NCI-H2081 treated with DMSO at 0.1 percent for 48 hours (cell line): ENCODE results near the gene HOXA5.

Experiments
- DNase-seq: peaks from one replicate; lab custom pipeline; 2025; lab: John Stamatoyannopoulos, UW

The HOXA5 gene

DNA sequence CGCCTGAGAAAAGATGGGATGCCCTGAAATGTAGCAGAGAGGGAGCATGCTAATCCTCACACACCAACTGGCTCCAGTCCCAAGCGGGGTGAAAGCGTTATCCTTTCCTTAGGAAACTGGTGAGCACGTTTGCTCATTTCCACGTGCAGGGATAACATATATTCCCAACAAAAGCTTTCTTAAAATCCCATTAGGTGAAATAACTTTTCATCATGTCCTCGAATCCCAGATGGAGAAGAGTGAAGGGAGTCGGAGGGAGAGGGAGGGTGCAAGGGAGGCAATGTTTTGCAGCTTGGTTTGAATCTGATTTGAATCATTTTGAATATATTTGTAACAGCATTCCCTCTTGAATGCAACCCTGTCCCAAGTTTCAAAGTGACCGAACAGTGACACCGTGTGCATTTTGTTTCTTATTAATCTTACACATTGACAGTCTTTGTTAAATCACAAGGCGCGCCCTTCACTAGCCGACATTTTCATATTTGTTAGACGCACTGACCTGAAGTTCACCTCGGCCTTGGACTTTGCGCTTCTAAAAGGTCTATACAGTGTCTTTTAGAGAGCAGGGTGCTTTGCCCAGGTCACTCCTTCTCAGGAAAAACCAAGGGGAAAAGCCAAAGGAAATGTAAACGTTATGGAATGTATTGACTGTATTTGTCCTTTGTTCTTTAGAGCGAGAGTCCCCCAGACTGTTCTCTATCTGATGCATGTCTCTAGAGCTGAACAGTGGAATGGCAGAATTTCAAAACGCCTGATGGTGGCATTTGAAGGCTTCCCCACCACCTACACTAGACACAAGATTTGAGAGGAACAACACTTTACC, 9.9 kb downstream of the HOXA5 start:
- no peak for DNase-seq

DNA sequence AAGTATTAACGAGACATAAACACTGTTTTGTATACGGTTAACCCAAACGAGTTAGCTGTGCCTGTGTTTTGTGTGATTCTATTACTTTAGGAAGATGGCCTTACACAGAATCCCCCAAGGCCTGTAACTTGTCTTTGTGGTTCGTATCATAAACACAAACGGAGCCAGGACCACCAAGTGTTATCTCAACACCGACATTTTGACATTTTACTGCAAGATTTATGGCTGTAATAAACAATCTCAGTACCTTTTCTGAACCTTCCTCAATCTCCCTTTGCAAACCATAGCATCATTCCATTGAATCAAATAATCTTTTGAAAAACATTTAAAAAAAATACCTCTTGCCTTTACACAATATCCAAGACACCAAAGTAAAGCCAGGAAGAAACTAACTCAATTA, 10.5 kb downstream of the HOXA5 start:
- no peak for DNase-seq

DNA sequence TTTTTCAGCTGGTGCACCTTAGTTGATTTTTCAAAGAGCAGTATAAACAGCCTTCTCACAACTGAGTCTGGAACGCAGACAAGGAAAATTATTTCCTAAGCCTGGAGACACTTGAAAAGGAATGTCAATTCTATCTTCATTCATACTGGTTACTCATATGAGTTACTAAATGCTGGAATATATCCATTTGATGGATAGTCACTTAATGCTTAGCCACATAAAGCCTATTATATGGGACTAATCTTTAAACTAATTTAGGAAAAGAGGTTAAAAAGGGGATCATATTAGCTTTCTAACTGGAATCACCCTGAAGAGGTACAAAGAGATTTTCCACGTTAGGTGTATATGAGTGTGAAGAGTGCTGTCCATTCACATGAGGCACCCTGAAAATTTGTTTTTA, 11.3 kb downstream of the HOXA5 start:
- DNase-seq, result no peak

DNA sequence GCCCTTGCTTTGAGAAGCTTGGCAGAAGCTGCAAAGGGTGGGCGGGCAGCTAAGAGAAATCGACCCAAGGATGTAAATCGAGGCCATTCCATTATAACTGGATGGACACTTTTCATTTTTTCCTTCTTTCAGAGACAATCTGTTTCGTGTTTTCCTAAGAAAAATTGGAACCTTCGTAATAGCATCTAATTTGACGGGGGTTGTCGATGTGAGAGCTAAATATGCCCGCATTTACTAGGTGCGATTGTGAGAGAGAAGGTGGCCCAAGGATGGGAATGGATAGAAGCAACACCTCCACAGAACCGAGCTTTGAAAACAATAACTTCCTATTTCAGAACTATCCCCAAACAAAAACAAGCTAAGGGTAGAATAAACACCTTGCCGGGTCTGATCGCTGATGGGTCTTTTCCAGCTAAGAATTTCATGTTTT, 12.1 kb downstream of the HOXA5 start:
- DNase-seq, result no peak

DNA sequence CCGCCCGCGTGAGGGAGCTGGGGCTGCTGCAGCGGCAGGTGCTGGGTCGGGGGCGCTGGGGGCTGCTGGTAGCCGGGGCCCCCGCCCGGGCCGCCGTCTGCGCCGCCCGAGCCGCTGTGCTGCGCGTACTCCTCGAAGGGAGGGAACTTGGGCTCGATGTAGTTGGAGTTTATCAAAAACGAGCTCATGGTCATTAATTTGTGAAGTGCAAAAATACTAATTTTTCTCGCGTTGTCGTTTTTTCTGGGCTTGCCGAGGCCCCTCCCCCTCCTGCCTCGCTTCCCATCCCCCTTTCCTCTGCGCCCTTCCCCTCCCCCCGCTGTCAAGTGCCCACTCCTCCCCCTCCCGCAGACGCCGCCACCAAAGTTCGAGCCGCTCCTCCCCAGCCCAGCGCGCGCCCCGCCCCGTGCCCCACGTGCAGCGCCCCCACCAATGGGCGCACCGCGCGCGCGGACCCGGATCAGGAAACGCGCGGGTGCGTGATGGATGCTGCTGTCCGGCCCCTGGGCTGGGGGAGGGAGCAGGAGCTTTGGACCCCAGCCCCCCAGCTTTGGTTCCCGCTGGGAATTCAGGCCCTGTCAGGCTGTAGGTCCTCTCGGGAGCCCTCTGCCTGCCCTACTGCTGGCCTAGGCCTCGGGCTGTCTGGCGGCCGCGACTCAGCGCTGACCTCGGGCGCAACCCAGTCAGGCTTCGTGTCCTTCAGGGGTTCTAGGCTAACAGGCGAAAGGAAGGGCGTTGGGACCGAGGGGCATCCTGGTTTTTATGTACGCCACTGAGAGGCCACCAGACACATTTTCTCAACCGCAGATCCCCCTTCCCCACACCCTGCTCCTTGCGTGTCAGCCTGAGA, 12.7 kb downstream of the HOXA5 start, which contains the start of gene HOXA4:
HOXA4 (minus strand) TSS at position 218 of the 850 bp plus-strand sequence; CDS start at position 194, 24 bp downstream.
- DNase-seq, result no peak

DNA sequence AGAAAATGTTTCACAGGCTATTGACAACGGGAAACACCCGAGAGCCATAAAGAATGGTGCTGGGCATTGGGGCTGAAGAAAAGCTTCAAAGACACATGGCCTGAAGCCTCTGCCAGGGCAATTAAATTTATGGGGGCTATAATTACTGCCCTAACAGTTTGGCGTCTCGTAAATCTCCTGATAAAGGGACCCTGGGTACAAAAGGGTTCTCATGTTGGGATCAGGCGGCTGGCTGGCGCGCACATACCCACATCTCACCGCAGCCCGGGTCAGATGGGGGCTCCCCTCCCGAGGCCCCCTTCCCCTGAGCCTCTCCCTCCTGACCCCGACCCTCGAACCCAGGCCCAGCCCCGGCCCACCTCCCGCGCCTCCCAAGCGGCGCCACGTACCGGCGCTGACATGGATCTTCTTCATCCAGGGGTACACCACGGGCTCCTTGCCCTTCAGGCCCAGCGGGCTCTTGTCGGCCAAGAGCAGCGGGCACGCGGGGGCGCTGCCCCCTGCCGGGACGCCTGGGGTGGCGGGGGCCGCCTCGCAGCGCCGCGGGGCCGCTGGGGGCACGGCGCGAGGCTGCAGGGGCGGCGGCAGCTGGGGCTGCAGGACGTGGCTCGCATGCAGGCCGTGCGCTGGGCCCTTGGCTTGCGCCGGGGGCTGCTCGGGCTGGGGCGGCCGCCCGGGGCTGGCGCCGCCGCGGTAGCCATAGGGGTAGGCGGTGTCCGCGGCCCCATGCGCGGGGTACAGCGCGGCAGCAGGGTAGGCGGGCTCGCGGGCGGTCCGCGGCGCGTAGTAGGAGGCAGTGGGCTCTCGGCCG, 13.5 kb downstream of the HOXA5 start:
- no peak for DNase-seq

DNA sequence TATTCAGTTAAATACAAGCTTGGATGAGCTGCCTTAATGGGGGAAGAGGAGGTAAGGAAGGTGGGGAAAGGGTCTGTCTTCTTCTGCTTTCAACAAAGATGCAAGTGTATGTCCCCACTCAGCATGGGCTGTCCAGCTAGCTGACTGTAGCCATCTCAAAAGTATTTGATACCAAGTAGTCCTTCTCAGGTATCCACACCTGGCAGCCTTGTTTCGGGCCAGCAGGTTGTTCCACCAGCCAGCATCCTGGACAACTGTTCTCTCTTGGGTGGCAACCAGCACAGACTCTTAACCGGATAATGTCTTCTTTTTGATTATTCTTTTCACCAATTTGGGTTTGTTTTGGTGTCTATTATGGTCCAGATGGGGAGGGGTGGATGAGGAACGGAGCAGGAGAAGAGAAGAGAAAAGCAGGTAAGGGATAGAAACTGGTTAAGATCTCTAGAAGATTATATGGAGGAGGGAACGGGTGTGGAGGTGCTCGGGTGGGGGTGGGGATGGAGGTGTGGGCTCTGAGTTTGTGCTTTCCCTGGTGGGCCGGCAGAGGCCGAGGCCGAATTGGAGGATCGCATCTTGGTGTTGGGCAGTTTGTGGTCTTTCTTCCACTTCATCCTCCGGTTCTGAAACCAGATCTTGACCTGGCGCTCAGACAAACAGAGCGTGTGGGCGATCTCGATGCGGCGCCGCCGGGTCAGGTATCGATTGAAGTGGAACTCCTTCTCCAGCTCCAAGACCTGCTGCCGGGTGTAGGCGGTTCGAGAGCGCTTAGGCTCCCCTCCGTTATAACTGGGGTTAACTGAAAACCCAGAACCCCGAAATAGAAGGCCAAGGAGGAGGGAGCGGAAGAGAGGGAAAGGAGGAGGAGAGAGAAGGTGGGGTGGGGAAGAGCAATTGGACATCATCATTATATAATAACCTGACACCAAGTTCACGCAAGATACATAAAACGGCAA, 14.4 kb downstream of the HOXA5 start:
- no peak for DNase-seq

DNA sequence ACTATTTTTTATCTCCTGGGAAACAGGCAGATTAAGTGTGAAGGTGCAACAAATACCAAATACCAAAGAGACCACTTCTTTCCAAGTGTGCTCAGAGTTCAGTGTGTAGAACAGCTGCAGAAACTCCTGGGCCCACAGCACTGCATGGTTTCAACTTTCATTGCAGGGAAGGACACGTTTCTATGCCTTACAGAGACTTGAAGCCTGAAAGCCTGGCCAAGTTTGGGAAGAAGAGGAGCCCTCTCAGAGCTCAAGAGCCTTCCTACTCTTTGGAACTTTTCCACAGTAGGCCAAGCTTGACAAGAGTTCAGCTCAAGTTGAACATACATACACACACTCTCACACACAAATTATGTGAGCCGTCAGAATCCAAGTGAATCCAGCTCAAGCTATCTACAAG, 15.4 kb downstream of the HOXA5 start:
- no peak for DNase-seq

DNA sequence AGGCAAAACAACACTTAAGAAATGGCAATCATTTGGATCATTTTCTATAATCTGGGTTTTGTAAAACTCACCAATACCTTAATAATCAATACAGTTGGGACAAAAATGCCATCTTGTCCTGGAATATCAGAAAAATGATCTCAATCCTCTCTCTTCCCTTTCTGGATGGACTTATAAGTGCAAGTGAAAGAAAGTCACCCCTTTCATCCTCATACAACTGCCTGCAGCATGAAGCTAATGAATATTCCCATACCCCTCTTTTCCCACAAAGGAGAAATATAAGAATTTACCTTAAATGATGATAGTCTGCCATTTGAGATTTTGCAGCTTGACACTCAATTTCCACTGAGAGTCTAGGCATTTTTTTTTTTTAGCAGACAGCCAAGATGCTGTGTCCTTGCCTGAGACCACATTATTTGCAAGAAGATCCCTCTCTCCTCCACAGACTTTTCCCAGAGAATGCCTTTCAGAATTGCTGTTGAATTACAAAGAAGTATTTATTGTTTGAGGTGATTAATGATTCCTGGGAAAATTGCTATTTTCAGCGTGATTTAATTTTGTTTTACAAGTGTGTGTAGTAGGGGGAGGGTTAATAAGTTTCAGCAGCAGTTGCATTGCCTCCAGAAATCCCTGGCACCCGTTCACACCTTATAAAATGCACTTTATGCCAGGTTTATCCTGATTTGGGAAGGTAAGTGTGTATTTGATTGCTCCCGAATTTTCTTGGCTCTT, 16.7 kb downstream of the HOXA5 start:
- no peak for DNase-seq

DNA sequence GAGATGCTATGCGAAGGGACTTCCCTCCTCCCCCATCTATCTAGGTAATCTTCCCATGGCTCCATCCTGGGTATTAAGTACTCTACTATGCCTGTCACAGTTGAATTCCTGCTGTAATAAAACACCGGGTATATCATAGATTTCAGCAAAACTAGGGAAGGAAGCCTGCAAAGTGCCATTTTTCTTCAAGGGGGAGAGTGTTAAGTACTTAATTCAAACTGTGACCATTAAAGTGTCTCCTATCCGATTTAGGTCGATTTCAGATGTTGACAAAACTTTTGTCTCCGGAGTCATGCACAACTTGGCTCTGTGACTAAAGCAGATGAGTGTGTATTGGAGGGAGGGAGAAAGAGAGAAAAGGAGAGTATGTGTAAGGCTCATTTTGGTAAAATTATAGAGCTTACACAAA, 17.5 kb downstream of the HOXA5 start:
- no peak for DNase-seq

DNA sequence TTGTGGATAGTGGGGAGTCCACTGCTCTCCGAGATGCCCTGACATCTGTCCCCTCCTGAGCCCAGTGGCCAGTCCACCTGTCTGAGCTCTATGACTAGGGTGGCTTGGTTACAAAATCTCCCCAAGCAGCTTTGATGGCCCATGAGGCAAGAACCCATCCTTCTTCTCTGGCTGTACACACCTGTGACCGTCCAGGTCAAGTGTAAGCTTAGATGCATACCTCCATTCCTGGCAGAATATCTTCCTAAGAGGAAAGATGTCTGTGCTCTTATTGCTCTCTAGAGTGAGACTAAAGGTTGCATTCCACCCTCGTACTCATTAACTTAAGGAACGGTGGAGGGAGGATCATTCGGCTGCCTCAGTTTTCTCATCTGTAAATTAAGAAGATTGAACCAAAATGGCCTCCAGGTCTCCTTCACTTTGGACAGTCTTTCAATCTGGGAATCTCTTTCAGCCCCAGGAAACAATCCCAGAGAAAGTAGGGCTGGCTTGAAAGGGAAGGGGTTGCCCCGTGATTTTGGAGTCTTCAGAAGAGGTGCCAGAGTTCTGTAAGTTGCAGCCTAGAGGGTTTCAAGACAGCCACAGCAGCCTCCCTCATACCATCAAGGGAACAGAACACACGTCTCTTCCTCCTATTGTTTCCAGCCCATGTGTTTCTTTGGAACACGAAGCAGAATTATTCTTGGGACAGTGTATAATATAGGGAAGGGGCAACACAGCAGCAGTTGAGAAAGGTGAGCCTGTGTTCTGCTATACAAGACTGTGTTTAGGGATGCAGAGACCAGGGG, 18.4 kb downstream of the HOXA5 start:
- no peak for DNase-seq

DNA sequence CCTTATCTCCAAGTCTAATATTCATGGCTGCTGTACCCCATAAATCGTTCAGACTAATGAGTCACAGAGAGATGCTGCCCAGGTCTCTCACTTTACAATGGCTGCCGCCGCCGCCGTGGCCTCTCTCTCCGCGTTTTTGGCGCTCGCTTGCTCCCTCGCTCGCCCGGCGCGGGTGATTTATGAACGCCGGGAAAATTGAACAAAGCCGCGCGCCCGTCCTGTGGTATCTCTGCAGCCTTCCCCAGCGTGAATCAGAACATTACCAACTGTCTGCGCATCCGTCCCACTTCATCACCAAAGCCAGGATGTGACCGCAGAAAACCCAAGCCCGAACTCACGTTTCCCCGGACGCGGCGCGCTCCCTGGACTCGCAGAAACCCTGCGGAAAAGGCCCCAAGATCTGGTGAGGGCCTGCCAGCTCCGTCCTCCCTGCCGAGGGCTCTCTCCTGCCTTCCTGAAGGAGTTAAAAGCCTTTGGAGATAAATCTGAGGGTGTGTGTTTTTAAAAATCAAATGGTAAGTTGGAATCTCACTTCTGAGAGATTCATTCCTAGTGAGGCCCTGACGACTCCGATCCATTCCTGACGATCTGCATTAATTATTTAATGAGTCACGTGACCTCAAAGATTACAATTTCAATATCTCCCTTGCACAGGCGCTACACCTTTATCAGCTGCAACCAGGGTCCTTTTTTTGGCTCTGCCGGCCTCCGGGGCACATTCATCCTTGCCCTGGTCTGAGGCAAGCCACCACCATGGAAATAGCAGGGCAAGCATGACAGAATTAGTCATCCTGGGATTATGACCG, 19.2 kb downstream of the HOXA5 start:
- DNase-seq, result no peak

DNA sequence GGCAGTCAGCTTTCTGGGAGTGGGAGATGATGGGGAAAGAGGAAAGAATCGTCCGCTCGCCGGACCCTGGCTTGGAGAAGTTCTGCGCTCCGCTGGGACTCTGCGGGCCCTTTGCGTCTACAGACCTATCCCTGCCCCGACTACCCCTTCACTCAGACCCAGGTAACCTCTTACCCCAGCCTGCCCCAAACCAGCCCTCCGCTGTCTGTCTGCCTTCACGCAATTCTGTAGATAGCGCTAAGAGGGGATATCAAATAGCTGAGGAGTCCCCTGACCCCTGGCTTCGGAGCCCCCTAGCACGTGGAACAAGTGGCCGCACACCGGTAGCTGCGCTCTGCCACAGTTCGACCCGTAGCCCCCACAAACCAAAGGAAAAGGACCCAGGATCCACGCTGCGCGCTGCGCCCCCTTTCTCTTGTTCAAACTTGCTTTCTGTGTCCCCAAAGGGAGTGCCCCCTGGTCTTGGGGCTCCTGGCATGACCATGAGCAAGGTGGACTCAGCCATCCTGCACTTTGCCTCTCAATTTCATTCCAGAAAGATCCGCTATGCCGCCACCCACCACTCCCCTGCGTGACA, 19.9 kb downstream of the HOXA5 start:
- no peak for DNase-seq

DNA sequence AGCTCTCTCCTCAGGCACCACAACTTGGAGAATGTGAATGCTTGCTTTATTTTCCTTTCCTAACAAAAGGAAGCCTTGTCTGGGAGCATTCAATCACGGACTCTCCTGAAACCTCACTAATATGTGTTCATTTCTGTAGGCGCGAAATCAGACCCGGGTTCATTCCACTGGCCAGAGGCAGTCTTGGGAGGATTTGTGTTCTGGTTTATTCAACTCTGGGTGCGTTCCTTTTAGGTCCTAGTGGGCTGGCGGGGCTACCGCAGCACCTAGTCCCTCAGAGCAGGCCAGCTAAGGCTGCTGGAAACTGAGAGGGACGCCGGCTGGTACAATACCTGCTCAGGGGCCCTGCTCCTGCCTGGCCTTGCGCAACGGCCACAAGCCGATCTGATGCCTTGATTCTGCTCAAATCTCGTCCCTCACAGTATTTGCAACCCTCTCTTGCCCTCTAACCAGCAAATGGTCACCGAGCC, 20.4 kb downstream of the HOXA5 start:
- DNase-seq, result no peak

DNA sequence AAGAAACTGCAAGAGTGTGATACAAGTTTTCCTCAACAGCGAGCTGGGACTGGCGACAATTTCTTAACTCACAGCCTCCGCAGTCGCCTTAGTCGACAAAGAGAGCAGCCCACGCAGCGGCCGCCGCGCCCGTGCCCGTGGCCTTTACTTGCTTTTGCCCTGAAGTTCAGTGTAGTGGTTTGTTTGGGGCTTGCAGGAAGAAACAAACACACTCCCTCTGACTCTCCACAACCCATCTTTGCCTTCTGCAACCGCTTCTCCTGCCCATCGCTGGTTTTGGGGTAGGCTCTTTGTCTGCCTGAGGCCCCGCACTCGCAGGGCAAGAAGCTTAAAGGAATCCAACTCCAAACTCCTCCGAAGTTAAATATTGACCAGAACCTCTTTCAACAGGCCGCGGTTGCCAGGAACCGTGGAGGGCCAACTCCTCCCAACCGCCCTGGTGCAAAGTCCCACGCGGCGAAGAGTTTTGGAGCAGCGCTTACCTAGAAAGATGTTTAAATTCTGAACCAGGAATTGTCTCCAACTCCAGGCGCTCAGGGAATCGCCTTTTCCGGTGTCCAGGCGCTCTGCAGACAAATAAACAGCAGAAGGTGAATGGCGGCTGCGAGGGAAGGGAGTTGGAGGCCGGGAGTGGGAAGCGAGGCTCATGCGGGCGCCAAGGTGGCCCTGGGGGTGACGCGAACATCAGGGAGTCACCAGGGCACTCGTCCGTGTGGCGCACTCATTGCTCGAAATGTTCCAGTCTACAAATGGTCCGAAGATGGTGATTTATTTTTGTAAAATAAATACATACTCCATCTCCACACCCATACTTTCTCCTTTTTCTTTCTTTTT, 21.2 kb downstream of the HOXA5 start:
- DNase-seq, result no peak

DNA sequence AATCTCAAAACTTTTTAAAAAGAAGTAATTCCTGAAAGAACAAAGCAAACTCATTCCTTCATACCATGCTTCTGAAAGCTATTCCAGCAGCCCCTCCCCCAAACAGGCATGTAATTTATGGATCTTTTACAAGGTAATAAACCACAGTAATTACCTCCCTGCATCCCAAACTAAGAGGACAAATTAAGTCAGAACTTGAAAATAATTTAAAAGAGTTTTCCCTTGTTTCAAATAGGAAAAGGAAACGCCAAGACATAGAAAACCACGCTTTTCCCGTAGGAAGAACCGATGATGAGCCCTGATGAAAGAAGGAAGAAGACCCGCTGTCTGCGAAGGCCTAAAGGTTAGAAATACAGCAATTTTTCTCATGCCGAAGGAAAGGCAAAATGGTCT, 21.8 kb downstream of the HOXA5 start:
- no peak for DNase-seq

DNA sequence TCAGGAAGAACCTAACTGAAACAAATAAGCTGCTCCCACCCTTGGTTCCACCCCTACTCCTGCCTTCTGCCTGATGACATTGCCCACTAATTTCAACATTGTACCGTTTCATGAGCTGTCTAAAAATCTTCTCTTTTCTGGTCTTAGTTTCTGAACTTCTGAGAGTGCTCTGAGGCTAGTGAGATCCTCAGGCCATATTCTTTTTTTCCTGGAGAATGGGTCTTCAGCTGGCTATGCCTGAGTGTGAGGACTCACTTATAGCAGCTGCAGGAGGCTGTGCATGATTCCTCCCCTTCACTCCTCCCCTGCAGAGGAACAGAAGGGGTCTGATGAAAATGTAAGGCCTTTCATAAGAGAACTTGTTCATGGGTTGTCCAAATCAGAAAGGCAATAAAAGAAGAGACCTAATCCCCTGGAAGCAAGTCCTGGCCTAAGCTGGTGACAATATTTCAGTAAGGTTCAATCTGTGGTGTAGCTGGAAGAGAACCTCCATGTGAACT, 24.0 kb downstream of the HOXA5 start:
- DNase-seq, result no peak
